ENCODE results near the gene CPVL.

GRCh38 chr7:28990200-28990960 is 156.0 kb downstream of the CPVL start:
- TF ChIP-seq POLR2A (IDR thresholded peaks at IDR 0.05; ENCODE audit: low read length) (no peak), GATA1 (IDR thresholded peaks at IDR 0.05; ENCODE audit: low read depth, low read length) (no peak)

Measured in erythroblast (primary cell).